Muscle of leg (tissue), 11 donors: ENCODE measurements around the gene LRRC70. TPM values are rescaled to one million over a fixed set of nuclear protein-coding genes. Genes with fewer than 3 reads are reported as not detected.

ENCODE experiments used
- DNase-seq: peaks from one replicate; pipeline ENCODE4 v3.0.0; 2013
- H3K27ac ChIP-seq: one replicate; pipeline ENCODE4 v1.5.1; 2013; ENCODE audit warnings: mild to moderate bottlenecking, low read length, control low read depth
- H3K27me3 ChIP-seq: one replicate; pipeline ENCODE4 v1.6.1; 2013; ENCODE audit warnings: low read length; ENCODE audit not compliant: control insufficient read depth, insufficient read depth
- H3K36me3 ChIP-seq: one replicate; pipeline ENCODE4 v1.6.1; 2013; ENCODE audit warnings: low read length; ENCODE audit not compliant: control insufficient read depth, insufficient read depth
- H3K4me1 ChIP-seq: one replicate; pipeline ENCODE4 v1.6.1; 2013; ENCODE audit warnings: low read length; ENCODE audit not compliant: control insufficient read depth, insufficient read depth
- H3K4me3 ChIP-seq: one replicate; pipeline ENCODE4 v1.5.1; 2013; ENCODE audit warnings: low read length, control low read depth
- H3K9me3 ChIP-seq: replicated peaks from 2 replicates; pipeline ENCODE4 v1.6.1; 2013; ENCODE audit warnings: low read depth, low read length; ENCODE audit not compliant: control insufficient read depth
- WGBS: methylation state at CpG from one replicate; pipeline ENCODE4 v1.1.5; 2013; ENCODE audit warnings: missing lambda C conversion rate; ENCODE audit not compliant: insufficient coverage; 5-methylcytosine and 5-hydroxymethylcytosine counted together
- polyA plus RNA-seq, 8 donors: library from polyadenylated mRNA; unstranded; fragments of 120-200 nt; gene quantifications; one replicate each; pipeline versions ENCODE4 v1.2.1 to v1.2.3, GENCODE V29; 2013; ENCODE audit warnings: inconsistent platforms in 1 of 8, low replicate concordance in 1 of 8; ENCODE audit not compliant: insufficient read length in 8 of 8, insufficient read depth in 1 of 8
- total RNA-seq: library from RNA; stranded (reverse); fragments of 120-200 nt; gene quantifications from one replicate; pipeline ENCODE4 v1.2.4, GENCODE V29; 2013

Gene LRRC70
- total and polyA plus RNA-seq, 9 donors = 3.3 to 5.8 (median 4.1) TPM

DNA sequence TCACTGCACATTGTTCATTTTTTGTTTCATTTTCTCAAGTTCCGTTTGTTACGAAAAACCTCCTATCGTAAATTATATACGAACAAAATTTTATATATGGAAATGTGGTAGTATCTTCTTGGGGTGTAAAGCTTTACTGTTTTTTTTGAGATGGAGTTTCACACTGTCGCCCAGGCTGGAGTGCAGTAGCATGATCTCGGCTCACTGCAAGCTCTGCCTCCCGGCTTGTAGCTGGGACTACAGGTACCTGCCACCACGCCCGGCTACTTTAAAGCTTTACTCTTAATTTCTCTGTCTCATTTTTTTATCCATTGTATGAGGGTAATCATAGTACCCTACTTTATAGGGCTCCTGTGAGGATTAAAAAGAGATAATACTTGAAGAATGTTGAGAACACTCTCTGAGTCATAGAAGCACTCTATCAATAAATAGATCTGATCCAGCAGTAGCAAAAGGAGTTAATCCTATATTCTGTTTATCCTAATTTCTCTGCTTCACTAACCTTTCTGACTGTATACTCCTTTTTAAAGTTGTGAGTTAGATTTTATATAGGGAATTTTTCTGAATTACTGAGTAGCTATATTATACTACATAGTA is 5.6 kb upstream of the LRRC70 start:
- Histone ChIP-seq H3K9me3 (peaks cover 3% of the 10 kb centered on the region), H3K27me3 (no peaks in the 10 kb centered on the region), H3K27ac (no peak overlapping the region), H3K36me3 (peaks cover 3% of the 10 kb centered on the region), H3K4me1 (no peaks in the 10 kb centered on the region), H3K4me3 (no peak overlapping the region)
- WGBS = no CpG with 5 or more reads among the region's 9 CpGs
- DNase-seq = no peak

DNA sequence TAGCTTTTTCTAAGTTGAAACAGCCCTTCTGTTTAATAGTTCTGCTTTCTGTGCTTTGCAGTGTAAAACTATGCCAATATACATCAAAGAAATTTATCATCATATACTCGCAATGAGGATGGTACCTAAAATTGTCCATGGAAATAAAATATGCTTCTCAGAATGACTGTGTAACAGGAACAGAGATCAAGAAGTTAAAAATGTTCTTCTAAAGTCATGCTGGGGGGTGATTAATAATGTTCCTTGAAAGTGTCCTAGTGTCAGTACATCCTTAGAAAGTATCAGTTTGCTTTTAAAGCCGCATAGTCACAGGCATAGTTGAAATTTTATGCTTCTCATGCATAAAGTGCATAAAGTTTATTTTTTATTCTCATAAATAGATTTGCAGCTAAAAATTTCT is 4.0 kb upstream of the LRRC70 start:
- Histone ChIP-seq H3K4me3 (no peak overlapping the region), H3K27ac (no peak overlapping the region), H3K27me3 (no peaks in the 10 kb centered on the region), H3K4me1 (no peaks in the 10 kb centered on the region), H3K36me3 (no peaks in the 10 kb centered on the region), H3K9me3 (no peaks in the 10 kb centered on the region)
- DNase-seq = no peak
- WGBS = no CpG with 5 or more reads among the region's 2 CpGs

GRCh38 chr5:62575066-62575465 is 3.6 kb upstream of the LRRC70 start:
- no peaks in the 10 kb centered on the region for H3K27me3 ChIP-seq
- H3K4me3 ChIP-seq = no peak overlapping the region
- no peaks in the 10 kb centered on the region for H3K36me3 ChIP-seq
- no peak overlapping the region for H3K27ac ChIP-seq
- no peak for DNase-seq
- H3K4me1 ChIP-seq = no peaks in the 10 kb centered on the region
- WGBS = no CpG with 5 or more reads among the region's 2 CpGs
- no peaks in the 10 kb centered on the region for H3K9me3 ChIP-seq

DNA sequence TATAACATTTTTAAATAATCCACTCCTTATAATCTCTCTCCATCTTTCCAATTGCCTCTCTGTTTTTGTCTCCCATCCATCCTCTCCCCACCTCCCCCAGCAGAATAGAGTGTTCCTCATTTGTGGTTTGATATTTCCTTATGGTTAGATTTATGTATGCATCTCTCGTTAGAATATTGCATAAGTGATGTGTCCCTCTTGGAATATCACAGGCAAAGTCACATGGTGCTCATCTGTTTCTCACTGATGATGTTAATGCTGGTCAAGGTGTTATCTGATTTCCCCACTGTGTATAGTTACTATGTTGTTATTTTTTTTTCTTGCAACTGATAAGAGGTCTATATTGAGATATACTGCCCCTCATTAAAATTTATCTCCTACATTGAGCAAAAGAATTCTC is 3.1 kb upstream of the LRRC70 start:
- Histone ChIP-seq H3K9me3 (no peaks in the 10 kb centered on the region), H3K4me1 (no peaks in the 10 kb centered on the region), H3K36me3 (no peaks in the 10 kb centered on the region), H3K4me3 (no peak overlapping the region), H3K27me3 (no peaks in the 10 kb centered on the region), H3K27ac (no peak overlapping the region)
- DNase-seq = no peak
- WGBS = no CpG with 5 or more reads among the region's 1 CpG

DNA sequence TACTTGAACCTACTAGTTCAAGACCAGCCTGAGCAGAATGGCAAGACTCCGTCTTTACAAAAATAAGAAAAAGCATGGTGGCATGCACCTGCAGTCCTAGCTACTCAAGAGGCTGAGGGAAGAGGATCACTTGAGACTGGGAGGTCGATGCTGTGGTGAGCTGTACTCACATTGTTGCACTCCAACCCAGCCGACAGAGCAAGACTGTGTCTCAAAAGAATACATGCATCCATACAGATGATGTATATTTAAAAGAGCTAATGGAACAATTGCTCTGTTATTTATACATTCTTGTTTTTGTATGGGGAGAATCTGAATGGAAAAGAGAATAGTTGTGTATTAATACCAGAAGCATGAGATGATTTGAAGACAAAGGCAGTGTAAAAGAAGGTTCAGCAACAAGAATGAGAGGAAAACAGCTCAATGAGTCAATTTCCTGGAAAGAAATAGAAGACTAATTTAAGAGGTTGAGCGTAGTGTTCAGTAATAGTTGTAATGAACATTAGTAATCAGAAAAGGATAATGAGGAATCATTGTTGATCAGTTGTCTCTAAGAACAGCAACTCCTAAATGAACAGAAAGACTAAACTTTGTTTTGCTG is 1.9 kb upstream of the LRRC70 start:
- Histone ChIP-seq H3K27ac (no peak overlapping the region), H3K4me1 (no peaks in the 10 kb centered on the region), H3K27me3 (no peaks in the 10 kb centered on the region), H3K9me3 (no peaks in the 10 kb centered on the region), H3K36me3 (no peaks in the 10 kb centered on the region), H3K4me3 (no peak overlapping the region)
- no CpG with 5 or more reads among the region's 4 CpGs for WGBS
- DNase-seq = no peak

DNA sequence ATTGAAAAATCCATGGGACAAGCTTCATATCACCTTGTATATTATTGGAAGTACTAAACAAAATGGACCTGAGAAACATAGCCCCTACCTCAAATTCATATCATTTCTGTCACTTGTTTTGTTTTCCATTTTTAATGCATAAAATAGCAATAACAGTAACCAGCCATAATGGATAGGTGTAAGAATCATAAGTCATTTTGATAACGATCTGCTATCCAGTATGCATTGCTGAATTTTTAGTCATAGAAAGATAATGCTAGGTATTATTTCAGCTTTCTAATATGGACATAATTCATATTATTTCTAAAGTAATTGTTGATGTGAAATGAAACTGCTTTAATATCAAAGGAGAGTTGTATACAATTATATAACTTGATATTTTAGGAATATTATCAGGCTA is 1.1 kb upstream of the LRRC70 start:
- Histone ChIP-seq H3K36me3 (no peaks in the 10 kb centered on the region), H3K4me1 (no peaks in the 10 kb centered on the region), H3K27me3 (no peaks in the 10 kb centered on the region), H3K4me3 (no peak overlapping the region), H3K27ac (no peak overlapping the region), H3K9me3 (no peaks in the 10 kb centered on the region)
- no peak for DNase-seq
- WGBS = no CpG with 5 or more reads among the region's 1 CpG

DNA sequence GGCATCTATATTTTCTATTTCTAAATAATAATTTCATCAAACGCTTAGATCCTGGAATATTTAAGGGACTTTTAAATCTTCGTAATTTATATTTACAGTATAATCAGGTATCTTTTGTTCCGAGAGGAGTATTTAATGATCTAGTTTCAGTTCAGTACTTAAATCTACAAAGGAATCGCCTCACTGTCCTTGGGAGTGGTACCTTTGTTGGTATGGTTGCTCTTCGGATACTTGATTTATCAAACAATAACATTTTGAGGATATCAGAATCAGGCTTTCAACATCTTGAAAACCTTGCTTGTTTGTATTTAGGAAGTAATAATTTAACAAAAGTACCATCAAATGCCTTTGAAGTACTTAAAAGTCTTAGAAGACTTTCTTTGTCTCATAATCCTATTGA is 1.1 kb downstream of the LRRC70 start:
- H3K27ac ChIP-seq = no peak overlapping the region
- H3K4me3 ChIP-seq = no peak overlapping the region
- no peak for DNase-seq
- H3K9me3 ChIP-seq = no peaks in the 10 kb centered on the region
- no peaks in the 10 kb centered on the region for H3K4me1 ChIP-seq
- no peaks in the 10 kb centered on the region for H3K27me3 ChIP-seq
- H3K36me3 ChIP-seq = no peaks in the 10 kb centered on the region
- WGBS = no CpG with 5 or more reads among the region's 5 CpGs

DNA sequence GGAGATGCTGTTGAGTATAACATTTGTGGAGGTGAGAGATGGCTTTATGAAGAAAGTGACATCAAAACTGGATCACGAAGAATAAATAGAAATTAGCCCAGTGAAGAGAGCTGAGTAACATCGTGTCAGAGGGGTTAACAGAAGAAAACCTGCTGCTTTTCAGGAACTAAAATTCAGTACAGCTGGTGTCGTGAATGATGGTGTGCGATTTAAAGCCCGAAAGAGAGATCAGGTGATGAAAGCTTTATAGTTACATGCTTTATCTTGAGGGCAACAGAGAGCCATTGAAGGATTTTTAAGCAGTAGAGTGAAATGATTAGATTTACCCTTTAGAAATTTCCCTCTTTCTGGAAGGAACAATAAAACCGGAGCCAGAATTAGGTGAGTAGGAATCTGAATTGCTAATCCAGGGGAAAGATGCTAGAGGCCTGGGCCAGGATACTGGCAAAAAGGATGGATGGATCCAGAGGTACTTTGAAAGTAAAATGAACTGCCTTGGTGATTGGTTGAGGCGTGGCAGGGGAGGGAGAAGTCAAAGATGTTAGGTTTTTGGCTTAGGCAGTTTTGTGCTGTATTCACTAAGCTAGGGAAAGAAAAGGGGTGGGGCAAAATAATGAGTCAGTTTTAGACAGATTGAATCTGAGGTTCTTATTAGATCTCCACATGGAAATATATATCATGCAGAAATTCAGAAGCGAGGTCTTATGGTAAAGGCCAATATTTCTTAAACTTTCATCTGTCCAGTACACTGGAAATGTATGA is 3.4 kb downstream of the LRRC70 start:
- H3K4me1 ChIP-seq = no peaks in the 10 kb centered on the region
- no peaks in the 10 kb centered on the region for H3K9me3 ChIP-seq
- DNase-seq = peak; percentile 7
- no peak overlapping the region for H3K27ac ChIP-seq
- no peak overlapping the region for H3K4me3 ChIP-seq
- no peaks in the 10 kb centered on the region for H3K36me3 ChIP-seq
- no peaks in the 10 kb centered on the region for H3K27me3 ChIP-seq
- WGBS = 51% methylated on average over 5 of the region's 8 CpGs

DNA sequence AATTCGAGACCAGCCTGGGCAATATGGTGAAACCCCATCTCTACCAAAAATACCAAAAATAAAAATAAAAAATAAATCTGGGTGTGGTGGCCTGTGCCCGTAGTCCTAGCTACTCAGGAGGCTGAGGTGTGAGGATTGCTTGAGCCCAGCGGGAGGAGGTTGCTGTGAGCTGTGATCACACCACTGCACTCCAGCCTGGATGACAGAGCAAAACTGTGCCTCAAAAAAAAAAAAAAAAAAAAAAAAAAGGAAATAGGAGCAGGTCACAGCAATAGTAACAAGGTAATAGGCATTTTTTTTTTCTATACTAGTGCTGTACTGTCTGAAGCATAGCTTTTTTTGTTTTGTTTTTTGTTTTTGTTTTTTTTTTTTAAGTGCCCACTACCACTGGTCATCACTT is 5.8 kb downstream of the LRRC70 start:
- no CpG with 5 or more reads among the region's 3 CpGs for WGBS
- H3K27me3 ChIP-seq = no peaks in the 10 kb centered on the region

GRCh38 chr5:62585306-62585705 is 6.7 kb downstream of the LRRC70 start:
- WGBS = 75% methylated on average over 2 of the region's 2 CpGs
- H3K4me1 ChIP-seq = no peaks in the 10 kb centered on the region
- DNase-seq = no peak
- H3K36me3 ChIP-seq = peaks cover 2% of the 10 kb centered on the region
- H3K4me3 ChIP-seq = no peak overlapping the region
- H3K9me3 ChIP-seq = no peaks in the 10 kb centered on the region
- no peak overlapping the region for H3K27ac ChIP-seq
- H3K27me3 ChIP-seq = no peaks in the 10 kb centered on the region

More for the DNA sequence above, 5.8 kb downstream of the LRRC70 start:
- Histone ChIP-seq H3K27ac (no peak overlapping the region), H3K36me3 (peaks cover 2% of the 10 kb centered on the region), H3K4me3 (no peak overlapping the region), H3K4me1 (no peaks in the 10 kb centered on the region), H3K9me3 (no peaks in the 10 kb centered on the region)
- no peak for DNase-seq
